ENCODE data around the gene LSM14A.
A peak's percentile ranks its signal among the peaks of the same experiment; 100 is the strongest.

LSM14A gene

GRCh38 chr19:34179066-34179465 lies 6.8 kb downstream of the LSM14A start:
- DNase-seq = no peak
- Mint-ChIP-seq H3K27me3 (ENCODE audit: low read depth, poor library complexity) (no peaks in the 10 kb centered on the region), H3K4me1 (peaks cover 72% of the 10 kb centered on the region), H3K4me3 (no peak overlapping the region), H3K36me3 (ENCODE audit: low read depth) (peaks cover 45% of the 10 kb centered on the region), H3K9me3 (no peaks in the 10 kb centered on the region), H3K27ac (no peak overlapping the region)
- no peak for TF ChIP-seq CTCF (IDR thresholded peaks at IDR 0.05)

- Mint-ChIP-seq H3K4me1 (peaks cover 65% of the 10 kb centered on the region), H3K9me3 (no peaks in the 10 kb centered on the region), H3K27ac (peak overlapping the region; percentile 75), H3K36me3 (ENCODE audit: low read depth) (peaks cover 47% of the 10 kb centered on the region), H3K4me3 (no peak overlapping the region), H3K27me3 (ENCODE audit: low read depth, poor library complexity) (no peaks in the 10 kb centered on the region)
- no peak for TF ChIP-seq CTCF (IDR thresholded peaks at IDR 0.05)
- no peak for DNase-seq
Measured at GRCh38 chr19:34180273-34180672, 8.0 kb downstream of the LSM14A start.

- Mint-ChIP-seq H3K9me3 (peaks cover under 1% of the 10 kb centered on the region), H3K27me3 (ENCODE audit: low read depth, poor library complexity) (no peaks in the 10 kb centered on the region), H3K27ac (peak overlapping the region; percentile 75), H3K4me3 (no peak overlapping the region), H3K4me1 (peaks cover 63% of the 10 kb centered on the region), H3K36me3 (ENCODE audit: low read depth) (peaks cover 49% of the 10 kb centered on the region)
- TF ChIP-seq CTCF (IDR thresholded peaks at IDR 0.05) = no peak
- DNase-seq = no peak
Measured at GRCh38 chr19:34180709-34181108, 8.4 kb downstream of the LSM14A start.

GRCh38 chr19:34181111-34181864 lies 9.0 kb downstream of the LSM14A start:
- peaks cover 57% of the 10 kb centered on the region for H3K4me1 Mint-ChIP-seq
- peaks cover 4% of the 10 kb centered on the region for H3K9me3 Mint-ChIP-seq
- no peak for DNase-seq
- H3K27ac Mint-ChIP-seq = peak overlapping the region; percentile 64
- no peaks in the 10 kb centered on the region for H3K27me3 Mint-ChIP-seq (ENCODE audit: low read depth, poor library complexity)
- H3K36me3 Mint-ChIP-seq (ENCODE audit: low read depth) = peaks cover 55% of the 10 kb centered on the region
- no peak overlapping the region for H3K4me3 Mint-ChIP-seq
- no peak for TF ChIP-seq CTCF (IDR thresholded peaks at IDR 0.05)

GRCh38 chr19:34182125-34182524 lies 9.8 kb downstream of the LSM14A start:
- no peak overlapping the region for H3K4me3 Mint-ChIP-seq
- H3K36me3 Mint-ChIP-seq (ENCODE audit: low read depth) = peaks cover 60% of the 10 kb centered on the region
- no peaks in the 10 kb centered on the region for H3K27me3 Mint-ChIP-seq (ENCODE audit: low read depth, poor library complexity)
- no peak for DNase-seq
- no peak overlapping the region for H3K27ac Mint-ChIP-seq
- TF ChIP-seq CTCF (IDR thresholded peaks at IDR 0.05) = no peak
- peaks cover 4% of the 10 kb centered on the region for H3K9me3 Mint-ChIP-seq
- H3K4me1 Mint-ChIP-seq = peaks cover 49% of the 10 kb centered on the region

Measured in nephron progenitor cell (in vitro differentiated cells).